ENCODE results near the gene A4GALT.

The A4GALT gene

DNA sequence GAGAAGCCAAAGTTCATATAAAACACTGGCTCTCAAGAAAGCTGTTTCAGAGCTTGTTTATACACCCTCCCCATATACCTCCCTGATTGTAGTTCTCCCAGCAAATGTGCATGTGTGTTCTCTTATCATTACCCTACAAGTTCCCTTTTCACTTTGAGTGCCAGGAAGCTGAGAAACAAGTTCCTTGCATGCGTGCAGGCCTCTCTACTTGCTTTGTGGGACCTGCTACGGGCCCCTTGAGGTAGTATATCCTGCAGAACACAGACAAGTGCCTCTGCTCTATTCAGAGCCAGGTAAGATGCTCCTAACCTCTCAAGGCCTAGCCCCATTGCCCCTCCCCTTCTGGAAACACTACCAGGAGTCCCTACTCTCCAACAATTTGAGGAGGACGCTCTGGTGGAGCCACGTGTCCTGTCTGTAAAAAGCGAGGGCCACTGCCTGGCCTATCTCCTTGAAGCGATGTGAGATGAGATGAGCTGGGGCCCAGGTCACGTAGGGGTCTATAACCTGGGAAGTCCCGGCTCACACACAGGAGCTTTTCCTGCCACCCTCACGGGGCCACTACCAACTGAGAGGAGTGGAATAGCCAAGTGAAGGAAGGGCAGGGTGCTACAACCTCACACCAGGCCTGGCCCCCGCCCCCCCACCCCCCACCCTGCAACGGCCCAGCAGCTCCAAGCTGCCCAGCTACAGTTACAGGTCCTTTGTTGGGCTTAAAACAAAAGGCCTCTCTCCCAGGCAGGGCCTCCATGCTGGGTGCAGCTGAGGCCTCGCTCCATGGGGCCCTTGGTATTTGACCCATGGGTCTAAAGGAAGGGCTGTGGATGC is 77.7 kb downstream of the A4GALT start:
- H3K4me2 ChIP-seq (ENCODE audit: low read depth, low read length, poor library complexity, severe bottlenecking) = no peak overlapping the region
- H3K79me2 ChIP-seq (ENCODE audit: insufficient read depth, low read length) = peaks cover 51% of the 10 kb centered on the region
- H4K20me1 ChIP-seq (ENCODE audit: insufficient read depth, low read length, poor library complexity, severe bottlenecking) = peaks cover 39% of the 10 kb centered on the region
- no peak overlapping the region for H3K9ac ChIP-seq (ENCODE audit: low read depth, low read length, poor library complexity, severe bottlenecking)
- no peaks in the 10 kb centered on the region for H3K9me2 ChIP-seq (replicated peaks; ENCODE audit: low read depth, low read length)
- TF ChIP-seq EZH2phosphoT487 (IDR thresholded peaks at IDR 0.05; ENCODE audit: borderline replicate concordance) = no peak
- TF ChIP-seq, protein P1, sequence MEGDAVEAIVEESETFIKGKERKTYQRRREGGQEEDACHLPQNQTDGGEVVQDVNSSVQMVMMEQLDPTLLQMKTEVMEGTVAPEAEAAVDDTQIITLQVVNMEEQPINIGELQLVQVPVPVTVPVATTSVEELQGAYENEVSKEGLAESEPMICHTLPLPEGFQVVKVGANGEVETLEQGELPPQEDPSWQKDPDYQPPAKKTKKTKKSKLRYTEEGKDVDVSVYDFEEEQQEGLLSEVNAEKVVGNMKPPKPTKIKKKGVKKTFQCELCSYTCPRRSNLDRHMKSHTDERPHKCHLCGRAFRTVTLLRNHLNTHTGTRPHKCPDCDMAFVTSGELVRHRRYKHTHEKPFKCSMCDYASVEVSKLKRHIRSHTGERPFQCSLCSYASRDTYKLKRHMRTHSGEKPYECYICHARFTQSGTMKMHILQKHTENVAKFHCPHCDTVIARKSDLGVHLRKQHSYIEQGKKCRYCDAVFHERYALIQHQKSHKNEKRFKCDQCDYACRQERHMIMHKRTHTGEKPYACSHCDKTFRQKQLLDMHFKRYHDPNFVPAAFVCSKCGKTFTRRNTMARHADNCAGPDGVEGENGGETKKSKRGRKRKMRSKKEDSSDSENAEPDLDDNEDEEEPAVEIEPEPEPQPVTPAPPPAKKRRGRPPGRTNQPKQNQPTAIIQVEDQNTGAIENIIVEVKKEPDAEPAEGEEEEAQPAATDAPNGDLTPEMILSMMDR (conservative IDR thresholded peaks at IDR 0.05; ENCODE audit: low read length) = no peak
- no peak overlapping the region for H3K4me3 ChIP-seq (ENCODE audit: low read length, poor library complexity, severe bottlenecking)
- H3F3A ChIP-seq (ENCODE audit: low read depth) = no peaks in the 10 kb centered on the region
- no peaks in the 10 kb centered on the region for H3K9me3 ChIP-seq (ENCODE audit: insufficient read depth, low read depth, low read length)
- H3K27me3 ChIP-seq (ENCODE audit: insufficient read depth, low read length, poor library complexity, severe bottlenecking) = no peaks in the 10 kb centered on the region
- H3K36me3 ChIP-seq (ENCODE audit: insufficient read depth, low read length) = no peaks in the 10 kb centered on the region
- no peak overlapping the region for H2AFZ ChIP-seq (ENCODE audit: low read length)
- peaks cover 38% of the 10 kb centered on the region for H3K4me1 ChIP-seq (ENCODE audit: insufficient read depth, low read length, poor library complexity, severe bottlenecking)

Data from Loucy (cell line).